ENCODE results near the gene COL11A2. TPM values are rescaled to one million over a fixed set of nuclear protein-coding genes. Genes with fewer than 3 reads are reported as not detected.

The COL11A2 gene
- polyA plus RNA-seq, 1 of the 3 experiments (the other 2 are of a cell fraction) = 0.99 TPM

- no peaks in the 10 kb centered on the region for H3K9me3 ChIP-seq
- H3F3A ChIP-seq (replicated peaks; ENCODE audit: insufficient read depth) = no peaks in the 10 kb centered on the region
- no peak for DNase-seq
- WGBS (ENCODE audit: low lambda C conversion rate) = 82% methylated on average over 5 of the region's 5 CpGs
- H3K4me2 ChIP-seq = no peak overlapping the region
- H4K20me1 ChIP-seq (ENCODE audit: insufficient read depth) = no peaks in the 10 kb centered on the region
- H3K4me1 ChIP-seq (ENCODE audit: control insufficient read depth in 1 of 2, insufficient read depth in 2 of 2, low read depth in 1 of 2, low read length in 1 of 2) = no peaks in the 10 kb centered on the region
- no peaks in the 10 kb centered on the region for H3K36me3 ChIP-seq (replicated peaks in 1 of 2; ENCODE audit: control insufficient read depth in 1 of 2, insufficient read depth in 2 of 2, low read length in 1 of 2)
- H2AFZ ChIP-seq (ENCODE audit: low read depth) = peak overlapping the region; percentile 72; the same call in 1 of the 2 replicates
- H3K79me2 ChIP-seq (ENCODE audit: insufficient read depth) = no peaks in the 10 kb centered on the region
- H3K9ac ChIP-seq = no peak overlapping the region
- CTCF ChIA-PET = interaction anchor here (1.0 to 1.1 kb wide), 4 partner anchors 15 to 66 kb away, joined by 3 to 6 read pairs (median 3); no protein-coding TSS in a partner anchor
- no peak for TF ChIP-seq MEF2A (IDR thresholded peaks at IDR 0.05; ENCODE audit: borderline replicate concordance, low read depth)
- no peak for TF ChIP-seq TEAD4 (IDR thresholded peaks at IDR 0.05; ENCODE audit: borderline replicate concordance, insufficient read depth)
- TF ChIP-seq USF2 (IDR thresholded peaks at IDR 0.05; ENCODE audit: borderline replicate concordance, low read depth, low read length) = no peak
- TF ChIP-seq PBX3 (IDR thresholded peaks at IDR 0.05) = no peak
- TF ChIP-seq GABPA (IDR thresholded peaks at IDR 0.05; ENCODE audit: low read depth) = peak; percentile 37; the same call in 1 of the 2 replicates
- no peak for TF ChIP-seq TCF12 (IDR thresholded peaks at IDR 0.05)
- TF ChIP-seq CHD2 (IDR thresholded peaks at IDR 0.05; ENCODE audit: low read length, partially characterized antibody) = no peak
- no peak overlapping the region for H3K4me3 ChIP-seq (ENCODE audit: low read depth in 2 of 2, low read length in 1 of 2)
- no peak overlapping the region for H3K27ac ChIP-seq (ENCODE audit: low read depth in 2 of 2, low read length in 1 of 2)
- H3K27me3 ChIP-seq (ENCODE audit: insufficient read depth) = no peaks in the 10 kb centered on the region
- H3K9me2 ChIP-seq = no peaks in the 10 kb centered on the region
- POLR2A ChIA-PET = no interaction called here
Observed at GRCh38 chr6:33183071-33183683, 9.1 kb downstream of the COL11A2 start.

- Histone ChIP-seq H3K4me1 (ENCODE audit: control insufficient read depth in 1 of 2, insufficient read depth in 2 of 2, low read depth in 1 of 2, low read length in 1 of 2) (peaks cover 0 to 3% of the 10 kb centered on the region in 2 experiments; a peak in 1 of 4 replicates), H3K9me2 (no peaks in the 10 kb centered on the region), H3K9ac (no peak overlapping the region), H2AFZ (ENCODE audit: low read depth) (no peak overlapping the region), H3K79me2 (ENCODE audit: insufficient read depth) (no peaks in the 10 kb centered on the region), H3K27ac (ENCODE audit: low read depth in 2 of 2, low read length in 1 of 2) (no peak overlapping the region), H3K9me3 (no peaks in the 10 kb centered on the region), H3K4me2 (no peak overlapping the region), H3F3A (replicated peaks; ENCODE audit: insufficient read depth) (no peaks in the 10 kb centered on the region), H4K20me1 (ENCODE audit: insufficient read depth) (no peaks in the 10 kb centered on the region), H3K4me3 (ENCODE audit: low read depth in 2 of 2, low read length in 1 of 2) (no peak overlapping the region), H3K36me3 (replicated peaks in 1 of 2; ENCODE audit: control insufficient read depth in 1 of 2, insufficient read depth in 2 of 2, low read length in 1 of 2) (no peaks in the 10 kb centered on the region), H3K27me3 (ENCODE audit: insufficient read depth) (no peaks in the 10 kb centered on the region)
- CTCF ChIA-PET = interaction anchor here (2.0 kb wide), 1 partner anchor 17 kb away, joined by 4 read pairs; no protein-coding TSS in a partner anchor
- no peak for DNase-seq
- 67% methylated on average over 7 of the region's 7 CpGs for WGBS (ENCODE audit: low lambda C conversion rate)
- POLR2A ChIA-PET = no interaction called here
- TF ChIP-seq SMC3 (IDR thresholded peaks at IDR 0.05; ENCODE audit: low read depth, low read length) (no peak), GATA2 (CRISPR knock-in tag; IDR thresholded peaks at IDR 0.05) (no peak), RCOR1 (IDR thresholded peaks at IDR 0.05; ENCODE audit: low read length) (no peak), SIN3A (IDR thresholded peaks at IDR 0.05; ENCODE audit: borderline replicate concordance, low read depth, low read length) (no peak), GABPA (IDR thresholded peaks at IDR 0.05; ENCODE audit: low read depth) (no peak), RFX5 (IDR thresholded peaks at IDR 0.05; ENCODE audit: low read length) (no peak), JUND (IDR thresholded peaks at IDR 0.05) (no peak), NRF1 (IDR thresholded peaks at IDR 0.05; ENCODE audit: low read depth, low read length) (no peak), CTCF (IDR thresholded peaks at IDR 0.05) (no peak), YY1 (IDR thresholded peaks at IDR 0.05; ENCODE audit: low read depth) (no peak), ZBTB33 (IDR thresholded peaks at IDR 0.05; ENCODE audit: borderline replicate concordance, low read depth) (no peak), REST (IDR thresholded peaks at IDR 0.05; ENCODE audit: low read depth, low read length) (no peak), FOSL2 (IDR thresholded peaks at IDR 0.05; ENCODE audit: borderline replicate concordance, low read depth) (no peak)
Observed at GRCh38 chr6:33181141-33181540, 11.1 kb downstream of the COL11A2 start.

Measured in SK-N-SH (cell line).